Measurements from ENCODE around the gene ZNF35.

DNA sequence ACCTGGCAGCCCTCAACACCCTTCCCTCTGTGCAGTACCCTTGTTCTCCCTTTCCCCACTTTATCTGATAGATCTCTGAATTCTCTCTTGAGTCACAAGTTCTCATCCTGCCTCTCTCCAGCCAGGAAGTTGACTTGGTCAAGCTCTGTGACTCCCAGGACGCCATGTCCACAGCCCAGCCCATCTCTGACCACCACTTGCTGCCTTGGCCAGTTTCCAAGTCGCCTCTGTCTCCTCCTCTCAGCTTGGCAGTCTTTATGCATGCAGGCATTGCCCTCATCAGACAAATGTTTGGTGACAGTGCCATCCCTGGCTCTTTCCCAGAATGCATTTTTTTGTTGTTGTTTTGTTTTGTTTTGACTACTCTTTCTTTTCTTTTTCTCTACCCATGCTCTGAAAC is 25.7 kb downstream of the ZNF35 start:
- TF ChIP-seq, protein P1, sequence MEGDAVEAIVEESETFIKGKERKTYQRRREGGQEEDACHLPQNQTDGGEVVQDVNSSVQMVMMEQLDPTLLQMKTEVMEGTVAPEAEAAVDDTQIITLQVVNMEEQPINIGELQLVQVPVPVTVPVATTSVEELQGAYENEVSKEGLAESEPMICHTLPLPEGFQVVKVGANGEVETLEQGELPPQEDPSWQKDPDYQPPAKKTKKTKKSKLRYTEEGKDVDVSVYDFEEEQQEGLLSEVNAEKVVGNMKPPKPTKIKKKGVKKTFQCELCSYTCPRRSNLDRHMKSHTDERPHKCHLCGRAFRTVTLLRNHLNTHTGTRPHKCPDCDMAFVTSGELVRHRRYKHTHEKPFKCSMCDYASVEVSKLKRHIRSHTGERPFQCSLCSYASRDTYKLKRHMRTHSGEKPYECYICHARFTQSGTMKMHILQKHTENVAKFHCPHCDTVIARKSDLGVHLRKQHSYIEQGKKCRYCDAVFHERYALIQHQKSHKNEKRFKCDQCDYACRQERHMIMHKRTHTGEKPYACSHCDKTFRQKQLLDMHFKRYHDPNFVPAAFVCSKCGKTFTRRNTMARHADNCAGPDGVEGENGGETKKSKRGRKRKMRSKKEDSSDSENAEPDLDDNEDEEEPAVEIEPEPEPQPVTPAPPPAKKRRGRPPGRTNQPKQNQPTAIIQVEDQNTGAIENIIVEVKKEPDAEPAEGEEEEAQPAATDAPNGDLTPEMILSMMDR (IDR thresholded peaks at IDR 0.05), result no peak
- TF ChIP-seq POLR2A (IDR thresholded peaks at IDR 0.05) (no peak), POLR2AphosphoS5 (IDR thresholded peaks at IDR 0.05; ENCODE audit: insufficient read depth in 1 of 2, low read depth in 1 of 2) (no peak)
